ENCODE results near the gene DPP10.
"Not testable (repeated sequence)": the region's sequence is repeated elsewhere in the genome, so short reads cannot be mapped to it uniquely, and the experiment has no call there.

DPP10 gene

GRCh38 chr2:115413791-115414190 is 971.4 kb downstream of the DPP10 start:
- no peak for TF ChIP-seq CTCF (IDR thresholded peaks at IDR 0.05; ENCODE audit: low read depth, low read length, missing control alignments)
- DNase-seq (ENCODE audit: low read depth) = no peak
- no peak overlapping the region for H3K4me3 ChIP-seq (ENCODE audit: low read depth, low read length)

DNA sequence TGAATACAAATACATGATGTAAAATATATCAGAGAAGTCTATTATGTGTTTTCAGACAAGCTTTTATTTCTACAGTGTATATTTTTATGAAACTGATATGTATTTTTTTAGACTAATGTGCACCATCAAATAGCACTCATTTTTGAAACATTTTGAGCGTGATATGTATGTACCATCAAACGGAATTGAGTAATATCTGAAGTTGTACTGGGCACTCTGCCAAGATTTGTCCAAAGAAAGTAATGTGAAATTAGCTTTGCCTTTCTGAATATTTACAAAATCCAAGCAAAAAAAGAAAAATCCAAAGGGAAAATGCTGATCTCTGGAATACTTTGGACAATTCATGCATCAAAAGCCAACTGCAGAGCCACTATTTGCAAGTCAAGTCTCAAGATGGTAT is 972.0 kb downstream of the DPP10 start:
- no peak for DNase-seq (ENCODE audit: low read depth)
- no peak overlapping the region for H3K4me3 ChIP-seq (ENCODE audit: low read depth, low read length)
- no peak for TF ChIP-seq CTCF (IDR thresholded peaks at IDR 0.05; ENCODE audit: low read depth, low read length, missing control alignments)

DNA sequence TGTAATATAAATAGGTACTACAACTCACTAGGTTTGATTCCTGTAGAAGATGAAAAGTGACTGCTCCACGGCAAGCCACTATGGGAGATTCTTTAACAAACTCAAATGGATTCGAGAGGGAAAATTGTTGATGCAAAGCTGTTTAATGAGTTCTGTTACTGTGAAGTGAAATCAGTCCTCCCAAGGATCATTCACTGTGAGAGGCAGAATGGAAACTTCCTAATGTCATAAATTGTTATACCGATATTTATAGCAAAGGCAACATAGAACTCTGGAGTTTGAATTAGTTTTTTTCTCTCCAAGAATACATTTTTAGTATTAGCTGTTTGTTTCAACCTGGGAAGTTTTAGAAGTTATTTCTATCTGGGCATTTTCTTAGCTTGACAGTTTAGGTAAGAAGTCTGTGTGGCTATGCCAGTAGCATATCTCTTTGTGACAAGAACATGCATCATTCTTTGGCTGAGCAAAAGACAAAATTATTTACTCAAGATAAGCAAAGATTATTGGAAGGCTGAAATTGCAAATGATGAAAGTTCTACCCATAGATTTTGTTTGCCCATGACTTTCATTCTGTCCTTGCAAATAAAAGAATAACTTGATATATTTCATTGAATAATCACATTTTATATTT is 979.7 kb downstream of the DPP10 start:
- no peak for DNase-seq (ENCODE audit: low read depth)
- no peak for TF ChIP-seq CTCF (IDR thresholded peaks at IDR 0.05; ENCODE audit: low read depth, low read length, missing control alignments)
- no peak overlapping the region for H3K4me3 ChIP-seq (ENCODE audit: low read depth, low read length)

DNA sequence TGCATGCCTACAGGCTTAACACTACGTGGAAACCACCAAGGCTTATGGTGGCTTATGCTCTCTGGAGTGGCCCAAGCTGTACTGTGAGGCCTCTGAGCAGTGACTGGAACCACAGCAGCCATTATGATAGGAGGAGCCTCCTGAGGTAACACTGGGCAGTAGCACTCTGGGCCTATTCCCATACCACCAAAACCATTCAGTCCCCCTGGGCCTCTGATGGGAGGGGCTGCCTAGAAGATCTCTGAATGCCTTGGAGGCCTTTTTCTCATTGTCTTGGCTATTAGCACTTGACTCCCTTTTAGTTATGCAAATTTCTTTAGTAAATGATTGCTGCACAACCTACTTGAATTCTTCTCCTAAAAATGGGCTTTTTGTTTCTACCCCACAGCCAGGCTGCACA is 985.0 kb downstream of the DPP10 start:
- no peak for TF ChIP-seq CTCF (IDR thresholded peaks at IDR 0.05; ENCODE audit: low read depth, low read length, missing control alignments)
- H3K4me3 ChIP-seq (ENCODE audit: low read depth, low read length) = no peak overlapping the region
- no peak for DNase-seq (ENCODE audit: low read depth)

GRCh38 chr2:115440746-115441145 is 998.3 kb downstream of the DPP10 start:
- H3K4me3 ChIP-seq (ENCODE audit: low read depth, low read length); DNase-seq (ENCODE audit: low read depth): not testable (repeated sequence)

DNA sequence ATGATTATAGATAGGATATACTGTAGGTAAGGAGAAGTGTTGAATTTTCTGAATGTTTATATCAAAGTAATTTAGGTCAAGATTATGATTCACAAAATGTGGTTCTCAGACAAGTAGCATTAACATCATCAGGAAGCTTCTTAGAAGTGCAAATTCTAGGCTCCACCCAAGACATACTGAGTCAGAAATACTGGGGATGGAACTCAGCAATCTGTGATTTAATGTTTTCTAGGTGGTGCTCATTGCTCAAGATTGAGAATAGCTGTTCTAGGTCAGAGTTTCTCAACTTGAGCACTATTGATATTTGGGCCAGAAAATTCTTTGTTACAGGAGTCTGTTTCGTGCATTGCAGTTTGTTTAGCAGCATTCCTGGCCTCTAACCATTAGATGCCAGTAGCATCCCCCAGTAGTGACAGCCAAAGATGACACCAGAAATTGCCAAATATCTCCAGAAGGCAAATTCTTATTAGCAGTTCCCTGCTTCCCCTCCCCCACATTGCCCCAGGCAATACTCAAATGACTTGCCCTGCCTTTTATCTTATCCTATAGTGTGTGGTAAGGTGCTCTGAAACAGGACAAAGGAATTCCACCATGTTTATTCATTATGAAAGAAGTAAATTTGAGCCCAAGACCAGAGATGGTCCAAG is 1001.2 kb downstream of the DPP10 start:
- no peak overlapping the region for H3K4me3 ChIP-seq (ENCODE audit: low read depth, low read length)
- no peak for DNase-seq (ENCODE audit: low read depth)
- no peak for TF ChIP-seq CTCF (IDR thresholded peaks at IDR 0.05; ENCODE audit: low read depth, low read length, missing control alignments)

DNA sequence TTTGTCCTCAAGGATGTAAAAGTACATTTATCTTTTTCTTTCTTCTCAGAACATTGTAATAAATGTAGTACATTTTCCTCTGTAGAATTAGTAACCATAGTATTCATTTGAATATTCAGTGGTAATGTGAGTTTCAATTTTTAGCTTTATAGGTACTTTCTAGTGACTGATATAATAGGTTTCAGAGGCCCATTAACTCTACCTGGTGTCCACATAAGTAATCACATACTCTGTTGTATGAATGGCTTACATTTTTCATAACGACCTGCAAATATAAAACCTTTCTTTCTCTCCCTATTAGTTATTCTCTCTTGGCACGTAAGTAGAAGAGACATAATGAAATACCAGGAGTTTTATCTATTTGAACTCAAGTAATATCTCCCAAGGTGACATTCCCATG is 1017.6 kb downstream of the DPP10 start:
- DNase-seq (ENCODE audit: low read depth) = no peak
- TF ChIP-seq CTCF (IDR thresholded peaks at IDR 0.05; ENCODE audit: low read depth, low read length, missing control alignments) = no peak

More for the DNA sequence above, 1017.6 kb downstream of the DPP10 start:
- no peak overlapping the region for H3K4me3 ChIP-seq (ENCODE audit: low read depth, low read length)
